Uterus (tissue), 4 donors: ENCODE measurements around the gene PUSL1. TPM values are rescaled to one million over a fixed set of nuclear protein-coding genes. Genes with fewer than 3 reads are reported as not detected.

ENCODE experiments used
- DNase-seq, 2 donors: peaks; one replicate each; pipeline ENCODE4 v3.0.0-alpha.2; 2019 to 2020
- H3K27ac ChIP-seq, 2 donors: fragments of 200-600 bp; sonication (generic); 1 replicate in 1 of 2; 2 replicates in 1 of 2; pipeline ENCODE4 v1.5.1; 2016 to 2018
- H3K27me3 ChIP-seq, 2 donors: fragments of 200-600 bp; sonication (generic); one replicate each; pipeline ENCODE4 v1.5.1; 2018 to 2019; ENCODE audit warnings: control low read depth in 1 of 2
- H3K36me3 ChIP-seq, 2 donors: fragments of 200-600 bp; sonication (generic); one replicate each; pipeline ENCODE4 v1.5.1; 2019; ENCODE audit warnings: control low read depth in 1 of 2
- H3K4me1 ChIP-seq, 2 donors: fragments of 200-600 bp; sonication (generic); one replicate each; pipeline ENCODE4 v1.5.1; 2018 to 2019; ENCODE audit warnings: control low read depth in 1 of 2
- H3K4me3 ChIP-seq, 2 donors: fragments of 200-600 bp; sonication (generic); 1 replicate in 1 of 2; 2 replicates in 1 of 2; pipeline ENCODE4 v1.5.1; 2018 to 2019; ENCODE audit warnings: mild to moderate bottlenecking in 1 of 2
- H3K9me3 ChIP-seq, 2 donors: fragments of 200-600 bp; sonication (generic); one replicate each; pipeline ENCODE4 v1.5.1; 2019; ENCODE audit warnings: control low read depth in 1 of 2
- CTCF ChIP-seq, 4 experiments: fragments of 200-600 bp in 2 of 4; fragments of 450-650 bp in 2 of 4; sonication (generic) in 2 of 4; IDR thresholded peaks; one replicate each; pipeline ENCODE4 v1.5.1; 2016 to 2019; ENCODE audit warnings: antibody characterized with exemption in 4 of 4, mild to moderate bottlenecking in 2 of 4, moderate library complexity in 1 of 4
- POLR2A ChIP-seq, 2 donors: fragments of 450-650 bp; IDR thresholded peaks; one replicate each; pipeline ENCODE4 v1.6.1; 2016; ENCODE audit warnings: antibody characterized with exemption in 2 of 2, mild to moderate bottlenecking in 1 of 2, moderate library complexity in 1 of 2
- intact Hi-C: fragments of 100-400 bp; cut with DNase I; formaldehyde crosslinking; loops from one replicate; pipeline ENCODE4 v1.15.1; 2023; ENCODE audit warnings: low total_unique reads
- total RNA-seq, 4 donors: library from RNA; depleted of rRNA in 3 of 4; stranded (reverse); fragments of >200 nt in 3 of 4; gene quantifications; one replicate each; pipeline versions ENCODE4 v1.1.0 to v1.2.4, GENCODE V29; 2014 to 2023
- donor health status: DM: yes; HTN: yes; CAD: no.

Gene PUSL1
- total RNA-seq, 4 donors from 2014 or later = 14.7 to 34.1 (median 24.3) TPM

DNA sequence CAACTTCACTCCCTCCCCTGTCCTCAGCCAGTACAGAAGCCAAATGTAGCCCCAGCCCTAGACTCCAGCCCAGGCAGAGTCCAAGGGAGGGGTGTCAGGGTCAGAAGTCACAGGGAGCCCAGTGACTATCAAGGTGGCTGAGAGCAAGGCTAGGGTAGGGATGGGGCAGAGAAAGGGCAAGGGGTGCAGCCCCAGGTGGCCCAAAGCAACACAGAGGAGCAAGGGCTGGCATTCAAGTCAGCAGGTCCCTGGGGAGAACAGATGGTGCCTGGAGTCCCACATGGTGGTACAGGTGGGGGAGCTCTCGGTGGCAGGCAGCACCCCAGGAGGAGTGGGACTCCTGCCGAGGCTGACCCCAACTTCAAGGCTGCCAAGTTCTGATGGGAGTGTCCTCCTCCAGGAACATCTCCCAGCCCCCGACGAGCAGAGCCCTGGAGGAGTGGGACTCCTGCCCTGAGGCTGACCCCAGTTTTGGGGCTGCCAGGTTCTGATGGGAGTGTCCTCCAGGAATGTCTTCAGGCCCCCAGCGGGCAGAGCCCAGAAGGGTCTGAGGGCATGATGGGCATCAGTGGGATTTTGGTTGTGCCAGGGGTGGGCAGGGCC, 44.5 kb downstream of the PUSL1 start:
- DNase-seq = no peak
- H3K27me3 ChIP-seq = no peaks in the 10 kb centered on the region
- peaks cover 6 to 29% of the 10 kb centered on the region in 2 donors for H3K4me1 ChIP-seq
- H3K27ac ChIP-seq = peak overlapping the region; percentile 64 to 96
- no peak for TF ChIP-seq CTCF (IDR thresholded peaks at IDR 0.05)
- TF ChIP-seq POLR2A (IDR thresholded peaks at IDR 0.05) = no peak
- H3K4me3 ChIP-seq = no peak overlapping the region
- intact Hi-C loops = loop anchor here (10.0 kb wide), 1 partner anchor 48 kb away; the partner anchor contains the start of genes ACAP3 and PUSL1
- H3K36me3 ChIP-seq = no peaks in the 10 kb centered on the region
- no peaks in the 10 kb centered on the region for H3K9me3 ChIP-seq

GRCh38 chr1:1353389-1354151, 45.2 kb downstream of the PUSL1 start:
- TF ChIP-seq CTCF (IDR thresholded peaks at IDR 0.05) (no peak), POLR2A (IDR thresholded peaks at IDR 0.05) (no peak)
- H3K4me1 ChIP-seq = peaks cover 5 to 25% of the 10 kb centered on the region in 2 donors
- H3K36me3 ChIP-seq = no peaks in the 10 kb centered on the region
- peak overlapping the region; percentile 64 to 96 for H3K27ac ChIP-seq
- H3K4me3 ChIP-seq = no peak overlapping the region
- no peaks in the 10 kb centered on the region for H3K9me3 ChIP-seq
- no peak for DNase-seq
- intact Hi-C loops = loop anchor here (10.0 kb wide), 1 partner anchor 49 kb away; the partner anchor contains the start of genes ACAP3 and PUSL1
- H3K27me3 ChIP-seq = no peaks in the 10 kb centered on the region

GRCh38 chr1:1354271-1355247, 46.2 kb downstream of the PUSL1 start:
- Histone ChIP-seq H3K36me3 (no peaks in the 10 kb centered on the region), H3K4me1 (peaks cover 5 to 24% of the 10 kb centered on the region in 2 donors), H3K9me3 (no peaks in the 10 kb centered on the region), H3K4me3 (no peak overlapping the region), H3K27ac (peak overlapping the region; percentile 64 to 96), H3K27me3 (no peaks in the 10 kb centered on the region)
- no peak for DNase-seq
- intact Hi-C loops = loop anchor here (10.0 kb wide), 1 partner anchor 50 kb away; the partner anchor contains the start of genes ACAP3 and PUSL1
- no peak for TF ChIP-seq POLR2A (IDR thresholded peaks at IDR 0.05)
- TF ChIP-seq CTCF (IDR thresholded peaks at IDR 0.05) = no peak

GRCh38 chr1:1355416-1355815, 47.0 kb downstream of the PUSL1 start:
- Histone ChIP-seq H3K4me3 (peak overlapping the region in 1 of 2 donors; percentile 35), H3K9me3 (no peaks in the 10 kb centered on the region), H3K36me3 (no peaks in the 10 kb centered on the region), H3K27ac (peak overlapping the region; percentile 96), H3K4me1 (peaks cover 5 to 24% of the 10 kb centered on the region in 2 donors), H3K27me3 (no peaks in the 10 kb centered on the region)
- TF ChIP-seq CTCF (IDR thresholded peaks at IDR 0.05) = no peak
- no peak for TF ChIP-seq POLR2A (IDR thresholded peaks at IDR 0.05)
- intact Hi-C loops = loop anchor here (10.0 kb wide), 1 partner anchor 51 kb away; the partner anchor contains the start of genes ACAP3 and PUSL1
- no peak for DNase-seq
